ENCODE results near the gene DCTN4. TPM values are rescaled to one million over a fixed set of nuclear protein-coding genes. Genes with fewer than 3 reads are reported as not detected.

DCTN4 gene
- total RNA-seq, 3 donors from 2014 or later (not counting 1 experiment from before 2014, with no cell fraction given): 90.0 to 108 (median 92.0) TPM

DNA sequence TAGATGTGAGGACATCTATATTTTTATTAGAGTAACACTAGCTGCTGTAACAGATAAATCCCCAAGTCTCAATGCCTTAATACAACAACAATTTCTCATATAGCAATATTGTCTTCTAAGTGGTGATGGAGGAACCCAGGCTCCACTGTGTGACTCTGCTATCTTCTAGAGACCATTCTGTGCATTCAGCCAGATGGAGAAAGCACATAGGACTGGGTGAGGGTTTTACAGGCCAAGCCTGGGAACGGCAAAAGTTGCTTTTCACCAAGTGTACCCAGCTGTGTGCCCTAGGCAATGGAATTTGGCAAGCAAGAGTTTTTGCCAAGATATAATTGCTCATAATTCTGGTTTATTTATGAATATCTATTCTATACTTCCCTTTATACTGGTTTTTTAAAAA, 69.7 kb downstream of the DCTN4 start:
- ATAC-seq: no peak
- H3K36me3 Mint-ChIP-seq: peaks cover 27% of the 10 kb centered on the region
- 100% methylated on average over 1 of the region's 1 CpG for WGBS (ENCODE audit: insufficient coverage)

DNA sequence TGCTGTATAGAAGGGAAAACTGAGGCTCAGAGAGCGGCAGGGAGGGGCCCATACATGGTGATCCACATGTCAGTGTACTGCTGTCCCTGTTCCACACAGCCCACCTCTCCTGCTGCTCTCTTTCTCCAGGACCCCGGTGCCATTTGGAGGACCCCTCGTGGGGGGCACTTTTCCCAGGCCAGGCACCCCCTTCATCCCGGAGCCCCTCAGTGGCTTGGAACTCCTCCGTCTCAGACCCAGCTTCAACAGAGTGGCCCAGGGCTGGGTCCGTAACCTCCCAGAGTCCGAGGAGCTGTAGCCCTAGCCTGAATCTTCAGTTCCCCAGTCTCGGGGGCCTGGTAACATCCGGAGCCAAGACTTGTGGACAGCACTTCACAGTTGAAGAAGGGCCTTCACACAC, 82.2 kb downstream of the DCTN4 start:
- Histone ChIP-seq H3K9me3 (ENCODE audit: control insufficient read depth, insufficient read depth, low read length) (no peaks in the 10 kb centered on the region), H3K27ac (ENCODE audit: low read length) (no peak overlapping the region), H3K4me1 (ENCODE audit: control insufficient read depth, insufficient read depth, low read length) (peaks cover 14% of the 10 kb centered on the region), H3K27me3 (ENCODE audit: control insufficient read depth, insufficient read depth, low read length) (peaks cover 3% of the 10 kb centered on the region), H3K36me3 (ENCODE audit: control insufficient read depth, insufficient read depth, low read length) (no peaks in the 10 kb centered on the region), H3K4me3 (ENCODE audit: low read length) (no peak overlapping the region)
- ATAC-seq (no peak), DNase-seq (no peak)
- intact Hi-C loops (cut with micrococcal nuclease): no loop called here
- no peaks in the 10 kb centered on the region for H3K27me3 Mint-ChIP-seq (ENCODE audit: low read depth in 2 of 2)
- no peaks in the 10 kb centered on the region for H3K9me3 Mint-ChIP-seq
- no peaks in the 10 kb centered on the region for H3K36me3 Mint-ChIP-seq
- WGBS (ENCODE audit: insufficient coverage): 94% methylated on average over 9 of the region's 9 CpGs
- H3K27ac Mint-ChIP-seq: no peak overlapping the region
- H3K4me1 Mint-ChIP-seq: no peaks in the 10 kb centered on the region
- TF ChIP-seq, protein P1, sequence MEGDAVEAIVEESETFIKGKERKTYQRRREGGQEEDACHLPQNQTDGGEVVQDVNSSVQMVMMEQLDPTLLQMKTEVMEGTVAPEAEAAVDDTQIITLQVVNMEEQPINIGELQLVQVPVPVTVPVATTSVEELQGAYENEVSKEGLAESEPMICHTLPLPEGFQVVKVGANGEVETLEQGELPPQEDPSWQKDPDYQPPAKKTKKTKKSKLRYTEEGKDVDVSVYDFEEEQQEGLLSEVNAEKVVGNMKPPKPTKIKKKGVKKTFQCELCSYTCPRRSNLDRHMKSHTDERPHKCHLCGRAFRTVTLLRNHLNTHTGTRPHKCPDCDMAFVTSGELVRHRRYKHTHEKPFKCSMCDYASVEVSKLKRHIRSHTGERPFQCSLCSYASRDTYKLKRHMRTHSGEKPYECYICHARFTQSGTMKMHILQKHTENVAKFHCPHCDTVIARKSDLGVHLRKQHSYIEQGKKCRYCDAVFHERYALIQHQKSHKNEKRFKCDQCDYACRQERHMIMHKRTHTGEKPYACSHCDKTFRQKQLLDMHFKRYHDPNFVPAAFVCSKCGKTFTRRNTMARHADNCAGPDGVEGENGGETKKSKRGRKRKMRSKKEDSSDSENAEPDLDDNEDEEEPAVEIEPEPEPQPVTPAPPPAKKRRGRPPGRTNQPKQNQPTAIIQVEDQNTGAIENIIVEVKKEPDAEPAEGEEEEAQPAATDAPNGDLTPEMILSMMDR (IDR thresholded peaks at IDR 0.05): no peak
- H3K4me3 Mint-ChIP-seq: no peak overlapping the region

More for the DNA sequence above, 69.7 kb downstream of the DCTN4 start:
- H3K4me1 ChIP-seq (ENCODE audit: control insufficient read depth, insufficient read depth, low read length): no peaks in the 10 kb centered on the region
- H3K4me3 ChIP-seq (ENCODE audit: low read length): no peak overlapping the region
- H3K27me3 ChIP-seq (ENCODE audit: control insufficient read depth, insufficient read depth, low read length): no peaks in the 10 kb centered on the region
- H3K27ac ChIP-seq (ENCODE audit: low read length): no peak overlapping the region
- Mint-ChIP-seq H3K9me3 (no peaks in the 10 kb centered on the region), H3K27me3 (ENCODE audit: low read depth in 2 of 2) (no peaks in the 10 kb centered on the region), H3K4me1 (no peaks in the 10 kb centered on the region), H3K27ac (peak overlapping the region in 1 of 2 donors; percentile 9), H3K4me3 (no peak overlapping the region)
- TF ChIP-seq, protein P1 (IDR thresholded peaks at IDR 0.05): no peak
- intact Hi-C loops (cut with micrococcal nuclease): no loop called here
- H3K36me3 ChIP-seq (ENCODE audit: control insufficient read depth, insufficient read depth, low read length): peaks cover 42% of the 10 kb centered on the region
- H3K9me3 ChIP-seq (ENCODE audit: control insufficient read depth, insufficient read depth, low read length): no peaks in the 10 kb centered on the region
- no peak for DNase-seq

DNA sequence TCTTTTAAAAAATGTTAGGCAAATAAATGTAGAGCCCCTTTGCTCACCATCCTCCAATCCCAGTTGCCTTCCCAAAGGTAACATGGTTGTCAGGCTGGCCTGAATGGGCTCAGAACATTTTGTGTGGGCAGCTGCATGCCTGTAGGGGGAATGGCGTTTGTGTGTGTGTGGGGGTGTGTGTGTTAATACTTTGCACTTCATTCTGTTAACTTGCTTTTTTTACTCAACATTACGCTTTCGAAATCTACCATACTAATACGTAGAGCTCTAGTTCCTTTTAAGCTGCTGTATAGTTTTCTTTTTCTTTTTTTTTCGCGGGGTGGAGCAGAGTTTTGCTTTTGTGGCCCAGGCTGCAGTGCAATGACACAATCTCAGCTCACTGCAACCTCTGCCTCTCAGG, 83.7 kb downstream of the DCTN4 start:
- H3K4me3 ChIP-seq (ENCODE audit: low read length): no peak overlapping the region
- Mint-ChIP-seq H3K27me3 (ENCODE audit: low read depth in 2 of 2) (peaks cover 5 to 12% of the 10 kb centered on the region in 2 donors), H3K36me3 (no peaks in the 10 kb centered on the region), H3K4me1 (no peaks in the 10 kb centered on the region), H3K9me3 (no peaks in the 10 kb centered on the region), H3K4me3 (no peak overlapping the region), H3K27ac (no peak overlapping the region)
- H3K27me3 ChIP-seq (ENCODE audit: control insufficient read depth, insufficient read depth, low read length): peaks cover 12% of the 10 kb centered on the region
- ATAC-seq: no peak
- H3K9me3 ChIP-seq (ENCODE audit: control insufficient read depth, insufficient read depth, low read length): no peaks in the 10 kb centered on the region
- no peaks in the 10 kb centered on the region for H3K36me3 ChIP-seq (ENCODE audit: control insufficient read depth, insufficient read depth, low read length)
- TF ChIP-seq, protein P1 (IDR thresholded peaks at IDR 0.05): no peak
- intact Hi-C loops (cut with micrococcal nuclease): no loop called here
- WGBS (ENCODE audit: insufficient coverage): 92% methylated on average over 6 of the region's 6 CpGs
- peaks cover 18% of the 10 kb centered on the region for H3K4me1 ChIP-seq (ENCODE audit: control insufficient read depth, insufficient read depth, low read length)
- no peak for DNase-seq
- no peak overlapping the region for H3K27ac ChIP-seq (ENCODE audit: low read length)

DNA sequence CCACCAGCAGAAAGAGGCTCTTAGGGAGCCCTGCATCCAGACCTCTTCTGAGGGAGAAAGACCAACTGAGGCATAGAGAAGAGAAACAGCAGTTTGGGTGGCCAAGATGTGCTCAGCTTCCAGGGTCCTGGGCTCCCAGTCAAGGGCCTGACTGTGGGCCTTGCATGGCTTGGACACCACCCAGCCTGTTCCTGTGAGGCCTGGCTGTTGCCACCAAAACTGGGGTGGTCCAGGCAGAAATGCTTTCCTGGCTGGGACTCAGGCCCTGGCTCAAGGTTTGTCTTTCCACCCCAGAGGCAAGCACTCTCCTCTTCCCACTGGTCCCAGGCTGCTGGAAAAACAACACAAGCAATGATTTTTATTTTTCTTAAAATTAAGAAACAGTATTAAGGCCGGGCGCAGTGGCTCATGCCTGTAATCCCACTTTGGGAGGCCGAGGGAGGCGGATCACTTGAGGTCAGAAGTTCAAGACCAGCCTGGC, 84.4 kb downstream of the DCTN4 start:
- Histone ChIP-seq H3K4me1 (ENCODE audit: control insufficient read depth, insufficient read depth, low read length) (peaks cover 18% of the 10 kb centered on the region), H3K27me3 (ENCODE audit: control insufficient read depth, insufficient read depth, low read length) (peaks cover 12% of the 10 kb centered on the region), H3K36me3 (ENCODE audit: control insufficient read depth, insufficient read depth, low read length) (no peaks in the 10 kb centered on the region), H3K9me3 (ENCODE audit: control insufficient read depth, insufficient read depth, low read length) (no peaks in the 10 kb centered on the region), H3K4me3 (ENCODE audit: low read length) (no peak overlapping the region), H3K27ac (ENCODE audit: low read length) (no peak overlapping the region)
- TF ChIP-seq, protein P1 (IDR thresholded peaks at IDR 0.05): no peak
- Mint-ChIP-seq H3K27ac (no peak overlapping the region), H3K4me1 (no peaks in the 10 kb centered on the region), H3K27me3 (ENCODE audit: low read depth in 2 of 2) (peaks cover 8 to 16% of the 10 kb centered on the region in 2 donors), H3K36me3 (no peaks in the 10 kb centered on the region), H3K4me3 (no peak overlapping the region), H3K9me3 (no peaks in the 10 kb centered on the region)
- no peak for ATAC-seq
- DNase-seq: no peak
- intact Hi-C loops (cut with micrococcal nuclease): no loop called here
- WGBS (ENCODE audit: insufficient coverage): 96% methylated on average over 4 of the region's 4 CpGs

Measured in natural killer cell (primary cell).